Activated CD4-positive, alpha-beta T cell treated with anti-CD3 and anti-CD28 coated beads, Interleukin-2, amount 50 U/mL, for 4 hours (primary cell): ENCODE measurements around the gene PTK7.
A peak's percentile ranks its signal among the peaks of the same experiment; 100 is the strongest.
"Not testable (repeated sequence)": the region's sequence is repeated elsewhere in the genome, so short reads cannot be mapped to it uniquely, and the experiment has no call there.

Experiments used
- DNase-seq, 2 experiments: peaks; one replicate each; pipeline ENCODE4 v3.0.0-alpha.2; 2020

The PTK7 gene

DNA sequence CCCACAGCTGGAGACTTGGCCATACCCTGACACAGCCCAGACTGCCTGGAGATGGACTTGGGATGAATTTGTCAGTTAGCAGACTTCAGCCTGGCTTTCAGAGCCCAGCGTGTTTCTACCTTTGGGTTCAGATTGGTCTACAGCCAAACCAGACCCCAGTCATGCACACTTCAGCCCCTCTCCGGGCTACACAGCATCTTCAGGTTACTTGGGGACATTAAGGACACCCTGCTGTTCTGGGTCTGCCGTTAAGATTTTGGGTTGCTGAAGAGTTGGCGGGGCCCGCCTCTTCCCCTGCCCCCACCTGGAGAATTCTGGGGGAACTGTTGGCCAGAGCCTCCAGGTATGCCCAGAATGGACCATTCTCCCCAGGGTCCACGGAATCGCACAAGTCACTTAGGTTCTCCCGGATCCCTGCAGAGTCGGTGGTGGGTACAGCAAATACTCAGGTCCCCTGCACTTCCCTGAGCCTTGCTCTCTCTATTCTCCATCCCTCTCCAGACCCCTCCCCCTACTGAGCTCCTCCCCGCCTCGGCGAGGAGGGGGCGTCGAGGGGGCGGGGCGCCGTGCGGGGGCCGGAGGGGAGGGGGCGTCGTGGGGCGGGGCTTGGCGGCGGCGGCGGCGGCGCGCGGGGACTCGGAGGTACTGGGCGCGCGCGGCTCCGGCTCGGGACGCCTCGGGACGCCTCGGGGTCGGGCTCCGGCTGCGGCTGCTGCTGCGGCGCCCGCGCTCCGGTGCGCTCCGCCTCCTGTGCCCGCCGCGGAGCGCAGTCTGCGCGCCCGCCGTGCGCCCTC lies at the start of gene PTK7:
PTK7 (plus strand) TSS at position 645 of the 794 bp plus-strand sequence. CDS start 175 bp downstream, outside the sequence.
- DNase-seq = peak in 1 of 2 experiments; percentile 13

DNA sequence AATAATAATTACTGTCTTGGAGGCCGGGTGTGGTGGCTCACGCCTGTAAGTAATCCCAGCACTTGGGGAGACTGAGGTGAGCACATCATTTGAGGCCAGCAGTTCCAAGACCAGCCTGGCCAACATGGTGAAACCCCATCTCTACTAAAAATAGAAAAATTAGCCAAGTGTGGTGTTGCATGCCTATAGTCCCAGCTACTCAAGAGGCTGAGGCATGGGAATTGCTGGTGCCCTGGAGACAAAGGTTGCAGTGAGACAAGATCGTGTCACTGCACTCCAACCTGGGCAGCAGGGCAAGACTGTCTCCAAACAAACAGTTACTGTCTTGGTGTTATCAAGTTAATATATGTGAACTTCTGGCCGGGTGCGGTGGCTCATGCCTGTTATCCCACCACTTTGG lies 49.7 kb upstream of the PTK7 start:
- DNase-seq = no peak

DNA sequence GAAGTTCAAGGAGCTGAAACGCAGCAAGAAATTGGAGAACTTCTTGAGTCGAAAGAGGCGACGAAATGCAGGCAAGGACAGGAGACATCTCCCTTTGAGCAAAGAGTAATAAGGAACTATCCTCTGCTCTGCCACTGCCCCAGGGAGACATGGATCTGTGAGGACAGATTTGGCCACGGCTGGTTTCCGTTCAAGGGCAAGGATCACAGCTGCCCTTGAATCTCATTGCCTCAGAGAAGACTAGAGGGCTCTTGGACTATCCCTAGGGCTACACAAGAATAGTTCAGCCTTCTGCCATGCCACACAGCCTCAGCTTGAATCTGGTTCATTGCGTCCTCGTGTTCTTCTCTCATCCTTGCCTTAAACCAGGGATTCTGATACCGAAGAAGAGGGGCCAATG lies 47.0 kb upstream of the PTK7 start:
- DNase-seq = no peak

DNA sequence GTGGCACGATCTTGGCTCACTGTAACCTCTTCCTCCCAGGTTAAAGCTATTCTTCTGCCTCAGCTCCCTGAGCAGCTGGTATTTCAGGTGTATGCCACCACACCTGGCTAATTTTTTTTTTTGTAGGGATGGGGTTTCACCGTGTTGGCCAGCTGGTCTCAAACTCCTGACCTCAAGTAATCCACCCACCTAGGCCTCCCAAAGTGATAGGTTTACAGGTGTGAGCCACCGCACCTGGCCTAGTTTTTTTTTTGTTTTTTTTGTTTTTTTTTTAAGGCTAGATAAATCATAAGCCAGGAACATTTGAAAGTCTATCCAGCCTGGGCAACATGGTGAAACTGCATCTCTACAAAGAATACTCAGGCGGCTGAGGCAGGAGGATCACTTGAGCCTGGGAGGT lies 43.8 kb upstream of the PTK7 start:
- DNase-seq = no peak

DNA sequence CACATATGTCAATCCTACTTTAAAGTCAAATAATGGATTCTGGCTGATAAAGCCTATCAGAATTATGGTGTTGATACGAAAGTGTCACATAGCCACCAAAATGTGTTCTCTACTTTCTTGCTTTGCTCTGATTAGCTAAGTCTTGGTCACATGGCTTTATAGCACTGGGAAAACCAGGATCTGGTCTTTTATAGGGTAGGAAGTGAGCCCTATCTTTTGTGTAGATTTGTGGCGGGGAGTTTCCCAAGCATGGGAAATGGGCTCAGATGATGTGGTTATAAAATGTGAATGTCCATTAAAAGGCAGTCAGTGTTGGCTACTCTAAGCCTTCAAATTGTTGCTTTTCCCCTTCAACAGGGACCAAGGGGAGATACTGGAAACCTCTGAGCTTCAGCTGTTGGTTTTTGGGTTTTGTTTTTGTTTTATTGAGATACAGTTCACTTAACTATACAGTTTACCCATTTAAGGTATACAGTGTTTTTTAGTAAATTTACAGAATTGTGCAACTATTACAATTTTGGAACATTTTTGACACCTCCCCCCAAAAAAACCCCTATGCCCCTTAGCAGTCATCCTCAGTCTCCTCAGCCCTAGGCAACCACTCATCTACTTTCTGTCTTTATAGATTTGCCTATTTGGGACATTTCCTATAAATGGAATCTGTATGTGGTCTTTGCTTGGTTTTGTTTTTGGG lies 42.5 kb upstream of the PTK7 start:
- no peak for DNase-seq

DNA sequence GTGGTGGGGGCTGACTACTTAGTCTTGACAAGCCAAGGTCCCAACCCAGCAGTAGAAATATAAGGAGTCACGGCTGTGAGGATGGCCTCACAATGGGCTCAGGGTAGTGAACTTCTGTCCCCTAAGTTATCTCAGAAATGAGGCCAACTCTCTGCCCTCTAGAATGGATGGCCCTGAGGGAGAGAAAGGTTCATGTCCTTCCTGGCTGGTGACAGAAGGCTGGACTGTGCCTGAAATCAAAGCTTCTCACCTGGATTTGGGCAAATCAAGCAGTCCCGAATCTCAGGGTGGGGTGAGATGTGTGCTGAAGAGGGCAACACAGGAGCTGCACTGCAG lies 42.0 kb upstream of the PTK7 start:
- no peak for DNase-seq

DNA sequence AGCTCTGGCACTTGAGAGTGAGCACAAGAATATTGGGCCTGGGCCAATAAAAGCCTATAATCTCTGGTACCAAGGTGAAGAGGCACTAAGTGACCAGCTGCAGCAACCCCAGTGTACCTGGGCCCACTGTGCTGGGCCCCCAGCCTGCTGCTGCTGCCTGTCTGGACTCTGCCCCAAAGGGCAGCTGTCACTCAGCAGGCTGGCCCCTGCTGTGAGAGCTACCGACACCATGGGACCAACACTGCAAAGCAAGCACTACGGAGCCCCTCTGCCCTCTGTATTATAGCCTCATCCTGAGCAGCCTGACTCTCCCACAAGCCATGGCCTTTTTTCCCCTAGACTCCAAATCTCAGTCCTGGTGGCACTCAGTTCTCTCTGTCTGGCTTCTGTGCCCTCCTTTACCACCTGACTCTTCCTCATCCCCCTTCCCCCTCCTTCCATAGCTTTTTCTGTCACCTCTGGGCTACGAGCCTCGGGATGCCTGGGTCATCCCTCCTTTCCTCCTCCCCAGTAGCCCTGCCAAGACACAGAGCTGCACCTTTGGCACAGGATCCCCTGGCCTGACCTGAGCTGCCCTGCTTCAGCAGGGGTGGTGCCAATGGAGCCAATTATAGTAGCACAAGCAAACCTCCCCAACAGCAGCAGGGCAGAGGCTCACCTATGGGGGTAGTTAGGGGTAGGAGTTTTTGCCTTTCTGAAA lies 40.5 kb upstream of the PTK7 start:
- DNase-seq = no peak

DNA sequence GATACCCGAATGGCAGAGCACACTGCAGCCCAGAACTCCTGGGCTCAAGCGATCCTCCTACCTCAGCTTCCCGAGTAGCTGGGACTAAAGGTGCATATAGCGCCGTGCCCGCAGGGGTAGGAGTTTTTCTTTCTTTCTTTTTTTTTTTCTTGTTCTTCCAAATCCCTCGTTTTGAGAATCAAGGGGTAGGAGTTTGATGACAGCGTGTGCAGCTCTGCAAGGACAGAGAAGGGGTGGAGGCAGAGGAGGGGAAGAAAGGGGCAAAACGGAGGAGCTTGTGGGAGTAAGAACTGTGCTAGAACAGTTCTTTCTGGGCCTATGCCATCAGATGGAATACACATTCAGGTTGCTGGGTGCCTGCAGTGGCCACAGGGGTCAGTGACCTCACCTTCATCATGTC lies 39.4 kb upstream of the PTK7 start:
- no peak for DNase-seq

DNA sequence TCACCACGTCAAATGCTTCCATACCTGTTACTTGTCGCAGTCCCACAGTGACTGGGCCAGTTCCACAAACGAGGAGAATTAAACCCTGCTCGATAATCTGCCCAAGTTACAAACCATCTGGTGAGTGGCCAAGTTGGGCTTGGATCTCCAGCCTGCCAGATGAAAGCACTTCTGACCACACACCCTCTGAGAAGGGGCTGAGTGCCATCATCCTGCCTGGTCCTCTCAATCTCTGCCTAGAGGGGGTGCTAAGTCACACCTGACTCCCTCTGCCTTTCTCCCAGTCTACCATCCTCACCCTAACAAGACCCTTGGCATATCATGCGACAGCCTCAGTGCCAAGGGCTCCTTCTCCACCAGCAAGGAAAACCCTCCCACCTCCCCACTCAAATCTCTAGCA lies 38.9 kb upstream of the PTK7 start:
- no peak for DNase-seq

DNA sequence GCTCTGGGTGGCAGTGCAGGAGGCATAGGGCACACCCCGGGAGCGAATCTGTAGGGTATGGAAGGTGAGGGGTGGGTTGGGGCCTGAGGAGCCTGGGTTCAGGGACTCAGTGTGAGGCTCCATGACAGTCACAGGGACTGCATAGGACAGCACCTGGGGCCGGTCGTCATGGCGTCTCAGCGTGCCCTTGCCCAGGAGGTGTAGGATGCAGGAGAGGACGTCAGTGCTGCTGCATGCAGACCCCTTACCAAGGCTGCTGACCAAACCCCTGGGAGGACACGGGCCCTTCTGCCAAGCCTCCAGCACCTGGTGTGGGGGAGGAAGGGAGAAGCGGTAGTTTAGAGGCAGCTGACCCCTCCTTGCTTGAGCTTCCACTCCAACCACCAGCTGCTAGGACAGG lies 38.4 kb upstream of the PTK7 start:
- DNase-seq = no peak

DNA sequence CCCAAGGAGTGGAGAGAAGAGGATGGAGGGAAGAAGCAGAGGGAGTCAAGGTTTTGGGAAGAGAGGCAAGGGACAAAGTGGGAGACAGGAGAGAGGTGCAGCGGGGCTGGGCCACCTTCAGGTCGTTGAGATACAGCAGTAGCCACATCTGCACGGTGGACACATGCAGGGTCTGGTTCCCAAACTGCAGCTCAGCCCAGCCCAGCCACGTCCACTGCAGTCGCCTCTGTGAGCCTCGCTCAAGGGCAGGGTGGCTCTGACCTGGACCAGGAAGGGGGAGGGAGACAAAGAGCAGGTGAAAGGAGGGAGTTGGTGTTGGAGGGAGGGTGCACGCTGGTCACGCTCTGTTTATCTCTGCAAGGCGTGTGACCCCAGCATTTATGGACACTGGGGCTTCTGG lies 37.4 kb upstream of the PTK7 start:
- no peak for DNase-seq

DNA sequence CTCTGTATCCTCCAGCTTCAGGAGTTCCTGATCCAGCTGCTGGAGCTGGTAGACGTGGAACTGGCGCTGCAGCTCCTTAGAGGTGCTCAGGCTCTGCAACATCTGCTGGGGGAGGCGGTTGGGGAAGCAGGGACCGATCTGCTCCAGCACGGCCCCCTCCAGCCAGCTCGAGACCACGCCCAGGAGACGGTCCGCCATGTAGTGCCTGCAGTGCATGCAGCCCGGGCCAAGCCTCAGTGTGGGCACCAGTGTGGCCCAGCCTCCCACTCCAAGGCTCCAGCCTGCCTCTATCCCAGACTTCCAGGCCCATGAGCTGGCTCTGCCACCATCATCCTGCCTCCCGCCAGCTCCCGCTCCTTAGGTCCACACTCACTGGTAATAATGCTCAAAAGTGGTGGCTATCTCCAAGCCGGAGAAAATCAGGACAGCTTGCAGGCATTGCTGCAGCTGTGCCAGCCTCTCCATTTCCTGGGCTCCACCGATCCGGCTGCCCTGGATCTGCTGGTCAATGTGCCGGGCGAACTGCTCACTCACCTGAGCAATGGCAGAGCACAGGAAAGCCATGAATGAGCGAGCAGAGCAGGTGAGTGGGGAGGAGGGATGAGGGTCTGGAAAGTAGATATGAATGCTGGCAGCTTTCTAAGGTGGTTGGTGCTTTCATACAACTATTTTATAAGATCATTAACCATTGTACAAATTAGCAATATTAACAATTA lies 35.4 kb upstream of the PTK7 start:
- no peak for DNase-seq

DNA sequence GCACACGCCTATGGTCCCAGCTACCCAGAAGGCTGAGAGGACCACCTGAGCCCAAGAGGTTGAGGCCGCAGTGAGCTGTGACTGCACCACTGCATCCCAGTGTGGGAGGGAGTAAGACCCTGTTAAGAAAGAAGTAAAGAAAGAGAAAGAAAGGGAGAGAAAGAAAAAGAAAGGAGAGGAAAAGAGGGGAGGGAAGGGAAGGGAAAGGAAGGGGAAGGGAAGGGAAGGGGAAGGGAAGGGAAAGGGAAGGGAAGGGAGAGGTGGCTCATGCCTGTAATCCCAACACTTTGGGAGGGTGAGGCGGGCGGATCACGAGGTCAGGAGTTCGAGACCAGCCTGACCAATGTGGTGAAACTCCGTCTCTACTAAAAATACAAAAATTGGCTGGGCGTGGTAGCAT lies 34.6 kb upstream of the PTK7 start:
- not testable (repeated sequence) for DNase-seq

DNA sequence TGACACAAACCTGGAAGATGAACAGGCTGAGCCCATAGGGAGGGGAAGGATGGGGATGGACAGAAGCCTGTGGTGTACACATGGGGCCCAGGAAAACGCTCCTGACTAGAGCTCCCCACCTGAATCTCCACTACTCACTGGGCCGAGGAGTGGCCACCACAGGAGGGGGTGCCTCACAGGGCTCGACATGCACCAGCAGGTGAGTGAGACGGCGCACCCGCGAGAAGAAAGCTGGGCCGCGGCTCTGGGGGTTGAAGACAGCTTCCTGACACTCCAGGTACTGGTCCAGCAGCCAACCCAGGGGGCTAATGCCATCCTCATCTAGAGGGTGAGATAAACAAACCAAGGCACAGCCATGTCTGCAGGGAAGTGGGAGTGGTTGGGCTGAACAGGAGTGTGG lies 32.8 kb upstream of the PTK7 start:
- DNase-seq = no peak

DNA sequence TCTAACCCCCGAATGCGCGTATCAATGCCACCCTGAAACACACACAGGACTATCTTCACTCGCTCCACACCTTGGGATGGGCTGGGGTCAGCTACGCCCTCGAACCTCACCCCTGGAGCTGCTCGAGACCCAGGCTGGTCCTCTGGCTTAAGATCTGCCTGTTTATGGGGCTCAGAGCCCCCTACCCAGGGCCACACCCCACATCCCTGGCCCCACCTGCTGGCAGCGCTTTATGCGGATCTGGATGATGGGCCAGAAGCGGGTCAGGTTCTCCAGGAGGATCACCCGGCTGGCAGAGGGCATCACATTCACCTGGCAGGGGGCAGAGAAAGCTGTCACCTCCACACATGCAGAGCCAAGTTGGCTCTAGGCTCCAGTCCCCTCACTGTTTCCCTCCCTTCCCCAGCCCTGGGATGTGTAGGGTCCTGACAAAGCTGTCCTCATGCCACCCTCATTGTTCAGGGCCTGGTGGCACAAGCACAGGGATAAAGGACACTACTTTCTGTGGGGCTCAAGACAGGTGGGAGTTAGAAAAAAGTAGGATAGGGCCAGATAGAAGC lies 30.7 kb upstream of the PTK7 start:
- DNase-seq = no peak

DNA sequence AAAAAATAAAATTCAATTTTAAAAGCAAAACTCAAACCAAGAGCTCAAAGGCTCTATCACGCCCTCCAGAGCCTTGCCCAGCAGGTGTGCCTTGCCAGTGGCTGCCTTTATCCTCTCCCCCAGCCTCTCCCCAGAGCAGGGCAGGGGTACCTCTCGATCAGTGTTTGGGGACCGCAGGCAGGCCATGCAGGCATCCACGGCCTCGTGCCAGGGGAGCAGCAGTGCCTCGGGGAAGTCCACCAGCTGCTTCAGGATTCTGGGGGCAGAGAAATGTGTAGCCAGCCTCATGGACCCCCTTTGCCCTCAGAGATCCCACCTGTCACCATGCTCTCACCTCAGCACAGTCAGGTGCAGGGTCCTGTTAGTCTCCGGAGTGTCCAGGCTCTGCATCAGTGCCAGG lies 28.1 kb upstream of the PTK7 start:
- no peak for DNase-seq

DNA sequence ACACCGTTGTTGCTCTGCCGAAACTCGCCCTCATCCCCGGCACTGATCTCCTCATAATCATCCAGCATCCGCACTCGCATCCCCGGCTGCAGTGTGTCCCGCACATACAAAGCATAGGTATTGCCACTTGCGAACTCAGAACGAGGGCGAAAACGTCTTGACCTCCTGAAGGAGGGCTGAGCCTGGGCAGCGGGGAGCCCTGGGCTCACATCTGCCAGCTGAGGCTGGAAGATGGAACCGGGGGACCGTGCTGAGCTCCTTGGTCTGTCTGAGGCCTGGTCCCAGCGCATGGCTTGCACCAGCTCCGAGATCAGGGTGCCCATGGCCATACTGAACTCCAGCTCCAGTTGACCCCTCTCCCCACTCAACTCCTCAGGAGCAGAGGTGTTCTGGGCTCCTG lies 25.1 kb upstream of the PTK7 start:
- no peak for DNase-seq

DNA sequence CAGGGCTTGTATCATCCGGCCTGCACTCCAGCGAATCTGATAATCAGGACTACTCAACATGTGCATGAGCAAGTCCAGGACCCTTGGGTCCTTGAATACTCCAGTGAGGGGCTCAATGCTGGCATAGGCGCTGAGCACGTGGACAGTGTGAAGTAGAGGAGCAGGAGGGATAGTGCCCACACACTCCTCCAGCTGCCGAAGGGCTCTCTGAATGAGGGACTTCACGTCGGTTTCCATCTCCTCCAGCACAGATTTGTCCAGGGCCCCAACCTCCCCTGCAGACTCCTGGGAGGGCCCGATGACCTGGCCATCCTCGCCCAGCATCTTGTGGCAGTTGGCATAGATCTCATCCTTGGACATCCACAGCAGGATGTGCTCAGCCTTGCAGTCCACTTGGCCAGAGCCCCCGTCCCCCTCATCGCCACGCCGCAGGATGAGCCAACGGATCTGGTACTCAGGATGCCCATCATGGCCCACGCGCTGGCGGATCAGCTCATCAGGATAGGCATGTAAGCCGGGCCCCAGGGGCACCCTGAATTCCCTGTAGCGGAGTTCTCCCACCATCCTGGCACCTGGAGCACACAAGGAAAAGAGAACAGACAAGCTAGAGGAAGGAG lies 23.8 kb upstream of the PTK7 start:
- no peak for DNase-seq

DNA sequence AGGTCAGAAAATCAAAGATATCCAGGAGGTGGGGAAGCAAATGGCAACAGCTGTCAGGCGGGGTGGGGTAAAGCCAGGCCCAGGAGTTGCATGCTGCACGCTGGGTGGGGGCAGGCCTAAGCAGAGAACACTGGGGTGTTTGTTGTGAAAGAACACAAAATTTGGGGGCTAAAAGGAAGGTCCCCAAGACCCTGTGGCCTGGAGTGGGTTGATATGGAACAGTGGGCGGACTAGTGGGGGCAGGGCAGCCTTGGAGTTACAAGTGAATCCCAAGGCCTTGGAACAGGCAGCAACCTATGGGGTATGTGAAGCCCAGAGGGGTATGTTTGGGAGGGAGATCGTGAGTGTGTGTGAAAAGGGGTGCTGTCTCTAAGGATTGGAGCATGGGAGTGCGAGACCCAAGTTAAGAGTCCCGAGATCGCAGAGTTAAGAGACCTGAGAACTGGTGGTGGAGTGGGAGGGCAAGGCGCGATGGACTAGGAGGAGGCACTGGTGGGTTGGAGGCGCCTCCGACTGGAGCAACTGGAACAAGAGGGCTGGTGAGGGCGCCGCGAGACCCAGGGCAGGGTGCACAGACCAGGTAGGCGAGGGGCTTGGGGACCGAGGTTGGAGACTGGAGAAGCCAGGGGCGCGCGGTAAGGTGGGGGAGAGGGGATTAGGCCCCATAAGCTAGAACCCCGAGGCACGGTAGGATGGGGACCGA lies 23.1 kb upstream of the PTK7 start:
- DNase-seq = peak; percentile 5 to 10

DNA sequence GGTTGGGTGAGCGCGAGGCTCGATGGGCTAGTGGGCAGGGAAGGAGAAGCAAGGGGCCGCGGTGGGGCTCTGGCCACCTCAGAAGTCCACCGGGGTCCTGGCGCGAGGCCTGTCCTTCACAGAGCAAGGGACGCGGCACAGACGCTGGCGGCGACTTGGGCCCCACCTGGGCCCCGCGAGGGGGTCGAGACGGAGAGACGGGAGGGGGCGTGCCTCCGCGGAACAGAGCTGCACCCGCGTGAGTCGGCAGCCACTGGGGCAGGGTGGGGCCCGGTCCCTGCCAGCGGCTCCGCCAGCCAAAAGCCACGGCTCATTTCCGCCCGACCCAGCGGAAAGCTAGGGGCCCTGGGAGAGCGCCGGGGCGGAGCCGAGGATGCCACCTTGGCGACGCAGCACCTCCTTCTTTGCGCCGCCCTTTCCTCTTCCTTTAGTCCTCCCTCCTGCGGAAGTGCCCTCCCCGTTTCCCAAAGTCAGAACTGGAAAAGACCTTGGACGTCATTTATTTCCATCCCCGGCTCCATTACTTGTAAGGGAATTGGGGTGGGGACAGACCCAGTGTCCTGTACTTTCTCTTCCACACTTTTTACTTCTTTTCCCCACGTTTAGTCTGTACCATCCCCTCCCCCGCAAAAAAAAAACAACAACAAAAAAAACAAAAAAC lies 22.4 kb upstream of the PTK7 start, which contains the start of gene CUL7:
CUL7 (minus strand) TSS at position 307 of the 661 bp plus-strand sequence. CDS start 1,063 bp downstream, outside the sequence.
- peak; percentile 83 to 84 for DNase-seq
